ENCODE results near the gene NGFR.

DNA sequence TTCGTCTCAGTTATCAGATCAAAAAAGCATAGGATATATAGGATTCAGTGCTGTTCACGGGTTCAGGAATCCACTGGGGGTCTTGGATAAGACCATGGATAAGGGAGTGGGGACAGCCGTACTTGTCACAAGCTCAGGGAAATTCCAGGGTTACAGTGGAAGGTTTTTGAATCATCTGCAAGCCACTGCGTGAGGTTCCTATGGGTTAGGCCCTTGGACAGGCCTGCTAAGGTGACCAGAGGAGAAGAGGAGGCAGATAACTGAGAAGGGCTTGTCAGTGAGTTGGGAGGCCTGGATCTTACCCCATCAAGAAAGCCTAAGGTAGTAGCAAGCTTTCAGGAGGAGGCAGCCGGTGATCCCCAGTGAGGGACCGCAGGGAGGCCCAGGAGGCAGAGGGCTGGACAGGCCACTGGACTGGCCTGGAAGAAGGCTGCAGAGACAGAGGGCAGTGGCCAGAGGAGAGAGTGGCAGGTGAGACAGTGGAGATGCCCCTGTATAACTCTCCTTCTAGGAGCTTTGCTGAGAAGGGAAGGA is 27.3 kb downstream of the NGFR start:
- TF ChIP-seq EZH2phosphoT487 (IDR thresholded peaks at IDR 0.05; ENCODE audit: borderline replicate concordance, low read length) = no peak
- TF ChIP-seq, protein P1, sequence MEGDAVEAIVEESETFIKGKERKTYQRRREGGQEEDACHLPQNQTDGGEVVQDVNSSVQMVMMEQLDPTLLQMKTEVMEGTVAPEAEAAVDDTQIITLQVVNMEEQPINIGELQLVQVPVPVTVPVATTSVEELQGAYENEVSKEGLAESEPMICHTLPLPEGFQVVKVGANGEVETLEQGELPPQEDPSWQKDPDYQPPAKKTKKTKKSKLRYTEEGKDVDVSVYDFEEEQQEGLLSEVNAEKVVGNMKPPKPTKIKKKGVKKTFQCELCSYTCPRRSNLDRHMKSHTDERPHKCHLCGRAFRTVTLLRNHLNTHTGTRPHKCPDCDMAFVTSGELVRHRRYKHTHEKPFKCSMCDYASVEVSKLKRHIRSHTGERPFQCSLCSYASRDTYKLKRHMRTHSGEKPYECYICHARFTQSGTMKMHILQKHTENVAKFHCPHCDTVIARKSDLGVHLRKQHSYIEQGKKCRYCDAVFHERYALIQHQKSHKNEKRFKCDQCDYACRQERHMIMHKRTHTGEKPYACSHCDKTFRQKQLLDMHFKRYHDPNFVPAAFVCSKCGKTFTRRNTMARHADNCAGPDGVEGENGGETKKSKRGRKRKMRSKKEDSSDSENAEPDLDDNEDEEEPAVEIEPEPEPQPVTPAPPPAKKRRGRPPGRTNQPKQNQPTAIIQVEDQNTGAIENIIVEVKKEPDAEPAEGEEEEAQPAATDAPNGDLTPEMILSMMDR (IDR thresholded peaks at IDR 0.05; ENCODE audit: low read depth, low read length, poor library complexity, severe bottlenecking) = no peak
